HL-60 (cell line): Measurements from ENCODE around the gene CCSER1.
"Not testable (repeated sequence)": the region's sequence is repeated elsewhere in the genome, so short reads cannot be mapped to it uniquely, and the experiment has no call there.

ENCODE experiments used
- DNase-seq, 2 experiments: peaks; one replicate each; pipeline ENCODE4 v3.0.0-alpha.2; 2010 to 2020; ENCODE audit warnings: low read depth in 1 of 2, low spot score in 1 of 2
- H3K27ac ChIP-seq: fragments of 250-450 bp; sonication (Bioruptor Pico); replicated peaks from 2 replicates; pipeline ENCODE4 v1.5.1; 2020; ENCODE audit warnings: mild to moderate bottlenecking, moderate library complexity
- H3K27me3 ChIP-seq: fragments of 250-450 bp; sonication (Bioruptor Pico); 2 replicates; pipeline ENCODE4 v1.5.1; 2021; ENCODE audit warnings: mild to moderate bottlenecking, moderate library complexity; ENCODE audit not compliant: insufficient read depth, poor library complexity, severe bottlenecking
- H3K4me3 ChIP-seq: replicated peaks from 2 replicates; pipeline ENCODE4 v1.5.1; 2011; ENCODE audit warnings: mild to moderate bottlenecking, control low read depth, low read length; ENCODE audit not compliant: insufficient read depth
- CTCF ChIP-seq: IDR thresholded peaks from one replicate; pipeline ENCODE4 v1.5.1; 2011; ENCODE audit warnings: low read length, control low read depth, inconsistent platforms; ENCODE audit not compliant: insufficient read depth
- GABPA ChIP-seq: IDR thresholded peaks from 2 replicates; pipeline ENCODE4 v1.6.1; 2012; ENCODE audit warnings: low read depth
- POLR2AphosphoS5 ChIP-seq: IDR thresholded peaks from 2 replicates; pipeline ENCODE4 v1.6.1; 2012; ENCODE audit warnings: low read depth
- REST ChIP-seq: IDR thresholded peaks from 2 replicates; pipeline ENCODE4 v1.6.1; 2012; ENCODE audit warnings: low read depth; ENCODE audit not compliant: insufficient replicate concordance
- SPI1 ChIP-seq: IDR thresholded peaks from 2 replicates; pipeline ENCODE4 v1.6.1; 2012; ENCODE audit warnings: low read depth, mild to moderate bottlenecking, borderline replicate concordance

CCSER1 gene

GRCh38 chr4:91366554-91366953, 1239.4 kb downstream of the CCSER1 start:
- H3K27ac ChIP-seq: no peak overlapping the region
- no peak overlapping the region for H3K4me3 ChIP-seq
- H3K27me3 ChIP-seq: no peaks in the 10 kb centered on the region
- no peak for TF ChIP-seq SPI1
- TF ChIP-seq REST: no peak
- TF ChIP-seq CTCF: no peak
- TF ChIP-seq GABPA: no peak
- TF ChIP-seq POLR2AphosphoS5: no peak
- DNase-seq: no peak

- TF ChIP-seq SPI1 (no peak), REST (no peak), POLR2AphosphoS5 (no peak), GABPA (no peak), CTCF (no peak)
- Histone ChIP-seq H3K4me3 (no peak overlapping the region), H3K27me3 (no peaks in the 10 kb centered on the region), H3K27ac (no peak overlapping the region)
- DNase-seq: no peak
Measured at GRCh38 chr4:91369116-91369515, 1241.9 kb downstream of the CCSER1 start.

- no peak overlapping the region for H3K27ac ChIP-seq
- DNase-seq: no peak
- H3K27me3 ChIP-seq: no peaks in the 10 kb centered on the region
- no peak overlapping the region for H3K4me3 ChIP-seq
- no peak for TF ChIP-seq GABPA
- TF ChIP-seq SPI1: no peak
- no peak for TF ChIP-seq REST
- no peak for TF ChIP-seq CTCF
- no peak for TF ChIP-seq POLR2AphosphoS5
Measured at GRCh38 chr4:91373546-91373945, 1246.4 kb downstream of the CCSER1 start.

GRCh38 chr4:91405431-91405830, 1278.2 kb downstream of the CCSER1 start:
- H3K27ac ChIP-seq, H3K27me3 ChIP-seq, DNase-seq, H3K4me3 ChIP-seq: not testable (repeated sequence)
